Body of pancreas (tissue), 4 donors: ENCODE data around the gene LEF1. TPM values are rescaled to one million over a fixed set of nuclear protein-coding genes. Genes with fewer than 3 reads are reported as not detected.
A peak's percentile ranks its signal among the peaks of the same experiment; 100 is the strongest.
"Not testable (repeated sequence)": the region's sequence is repeated elsewhere in the genome, so short reads cannot be mapped to it uniquely, and the experiment has no call there.

Experiments
- ATAC-seq: fragments of 150-250 bp; one replicate; pipeline ENCODE4 v1.9.1; 2016
- DNase-seq, 4 donors: peaks; one replicate each; pipeline ENCODE4 v3.0.0-alpha.2; 2019
- H3K27ac ChIP-seq, 4 donors: fragments of 200-600 bp; sonication (generic); 1 replicate in 3 of 4; 2 replicates in 1 of 4; pipeline versions ENCODE4 v1.5.1 to v1.6.1; 2016 to 2019; ENCODE audit warnings: mild to moderate bottlenecking in 1 of 4, mixed read lengths in 1 of 4, moderate library complexity in 1 of 4
- H3K27me3 ChIP-seq, 2 donors: fragments of 200-600 bp; sonication (generic); one replicate each; pipeline ENCODE4 v1.6.0; 2016; ENCODE audit warnings: mild to moderate bottlenecking in 1 of 2
- H3K36me3 ChIP-seq, 2 donors: fragments of 200-600 bp; sonication (generic); replicated peaks in 1 of 2; 2 replicates each; pipeline ENCODE4 v1.5.1; 2016; ENCODE audit warnings: low read depth in 2 of 2; ENCODE audit not compliant: insufficient read depth in 1 of 2
- H3K4me1 ChIP-seq: fragments of 200-600 bp; sonication (generic); one replicate; pipeline ENCODE4 v1.6.0; 2016
- H3K4me3 ChIP-seq, 2 donors: fragments of 200-600 bp; sonication (generic); 1 replicate in 1 of 2; 2 replicates in 1 of 2; pipeline ENCODE4 v1.5.1; 2016 to 2019
- H3K9me3 ChIP-seq, 3 donors: fragments of 200-600 bp; sonication (generic); 1 replicate in 2 of 3; 2 replicates in 1 of 3; pipeline ENCODE4 v1.5.1; 2016
- CTCF ChIP-seq, 7 experiments: fragments of 450-650 bp in 4 of 7; fragments of 200-600 bp in 3 of 7; sonication (generic) in 3 of 7; IDR thresholded peaks; one replicate each; pipeline ENCODE4 v1.5.1; 2016 to 2019; ENCODE audit warnings: antibody characterized with exemption in 7 of 7
- POLR2A ChIP-seq, 3 donors: fragments of 450-650 bp; IDR thresholded peaks; one replicate each; pipeline ENCODE4 v1.6.1; 2016; ENCODE audit warnings: antibody characterized with exemption in 3 of 3, mild to moderate bottlenecking in 2 of 3
- WGBS, 2 donors: methylation state at CpG; one replicate each; pipeline ENCODE4 v1.1.5; 2017; 5-methylcytosine and 5-hydroxymethylcytosine counted together
- intact Hi-C: fragments of 100-400 bp; cut with DNase I; formaldehyde crosslinking; loops from one replicate; pipeline ENCODE4 v1.15.1; 2023
- total RNA-seq, 2 donors: library from RNA; depleted of rRNA; stranded (reverse); fragments of >200 nt; gene quantifications; one replicate each; pipeline ENCODE4 v1.1.0, GENCODE V29; 2016

The LEF1 gene
- total RNA-seq, 2 donors from 2014 or later, result 1.6 to 5.6 TPM

- intact Hi-C loops, result no loop called here
- Histone ChIP-seq H3K27me3 (no peaks in the 10 kb centered on the region), H3K4me1 (no peaks in the 10 kb centered on the region), H3K4me3 (no peak overlapping the region), H3K9me3 (no peaks in the 10 kb centered on the region), H3K36me3 (no peaks in the 10 kb centered on the region), H3K27ac (no peak overlapping the region)
- DNase-seq, result no peak
- no peak for TF ChIP-seq CTCF (IDR thresholded peaks at IDR 0.05)
- no peak for TF ChIP-seq POLR2A (IDR thresholded peaks at IDR 0.05)
- 79 to 84% methylated on average over 16 of the region's 16 CpGs for WGBS, 2 donors
- no peak for ATAC-seq
Measured at GRCh38 chr4:108054025-108054638, 114.6 kb downstream of the LEF1 start.

GRCh38 chr4:108053251-108053711, 115.5 kb downstream of the LEF1 start:
- Histone ChIP-seq H3K27ac (no peak overlapping the region), H3K27me3 (no peaks in the 10 kb centered on the region), H3K4me3 (no peak overlapping the region), H3K36me3 (no peaks in the 10 kb centered on the region), H3K4me1 (no peaks in the 10 kb centered on the region), H3K9me3 (no peaks in the 10 kb centered on the region)
- intact Hi-C loops, result no loop called here
- no peak for TF ChIP-seq POLR2A (IDR thresholded peaks at IDR 0.05)
- no peak for TF ChIP-seq CTCF (IDR thresholded peaks at IDR 0.05)
- 44 to 48% methylated on average over 1 of the region's 1 CpG for WGBS, 2 donors
- ATAC-seq (peak; percentile 45), DNase-seq (no peak)

GRCh38 chr4:108052558-108053120, 116.1 kb downstream of the LEF1 start:
- TF ChIP-seq CTCF (IDR thresholded peaks at IDR 0.05), result no peak
- no peak for TF ChIP-seq POLR2A (IDR thresholded peaks at IDR 0.05)
- Histone ChIP-seq H3K4me3 (no peak overlapping the region), H3K27ac (no peak overlapping the region), H3K4me1 (no peaks in the 10 kb centered on the region), H3K9me3 (no peaks in the 10 kb centered on the region), H3K36me3 (no peaks in the 10 kb centered on the region), H3K27me3 (no peaks in the 10 kb centered on the region)
- DNase-seq (no peak), ATAC-seq (no peak)
- 67 to 89% methylated on average over 2 of the region's 2 CpGs for WGBS, 2 donors
- intact Hi-C loops, result no loop called here

- H3K36me3 ChIP-seq, result no peaks in the 10 kb centered on the region
- H3K27me3 ChIP-seq, result no peaks in the 10 kb centered on the region
- H3K4me1 ChIP-seq, result no peaks in the 10 kb centered on the region
- H3K9me3 ChIP-seq, result no peaks in the 10 kb centered on the region
- TF ChIP-seq CTCF (IDR thresholded peaks at IDR 0.05) (no peak), POLR2A (IDR thresholded peaks at IDR 0.05) (no peak)
- no peak overlapping the region for H3K4me3 ChIP-seq
- H3K27ac ChIP-seq, result no peak overlapping the region
- DNase-seq (no peak), ATAC-seq (no peak)
- WGBS, 2 donors, result 72 to 89% methylated on average over 4 to 10 of the region's 10 CpGs
- intact Hi-C loops, result no loop called here
Measured at GRCh38 chr4:108051343-108051742, 117.4 kb downstream of the LEF1 start.

- DNase-seq, ATAC-seq, H3K4me1 ChIP-seq, H3K4me3 ChIP-seq, H3K27me3 ChIP-seq, H3K36me3 ChIP-seq, intact Hi-C loops, H3K27ac ChIP-seq, H3K9me3 ChIP-seq: not testable (repeated sequence)
- 87 to 90% methylated on average over 8 to 10 of the region's 10 CpGs for WGBS, 2 donors
Measured at GRCh38 chr4:108050166-108051111, 118.3 kb downstream of the LEF1 start.
